WTC11 (cell line): ENCODE results near the gene NFKBIE. TPM values are rescaled to one million over a fixed set of nuclear protein-coding genes. Genes with fewer than 3 reads are reported as not detected.

ENCODE experiments used
- ATF3 ChIP-seq: sonication (generic); formaldehyde crosslinking; conservative IDR thresholded peaks from 2 replicates; pipeline ENCODE4 v1.8.1; 2022; ENCODE audit warnings: mild to moderate bottlenecking, missing genetic modification reagents
- CREM ChIP-seq: sonication (generic); formaldehyde crosslinking; IDR thresholded peaks from 2 replicates; pipeline ENCODE4 v1.8.1; 2022; ENCODE audit warnings: mild to moderate bottlenecking, missing genetic modification reagents, moderate library complexity
- ESRRA ChIP-seq: sonication (generic); formaldehyde crosslinking; IDR thresholded peaks from 2 replicates; pipeline ENCODE4 v1.8.1; 2022; ENCODE audit warnings: mild to moderate bottlenecking, missing genetic modification reagents, borderline replicate concordance
- FOXJ3 ChIP-seq: sonication (generic); formaldehyde crosslinking; IDR thresholded peaks from 2 replicates; pipeline ENCODE4 v1.9.0; 2021; ENCODE audit warnings: missing genetic modification reagents, mild to moderate bottlenecking, borderline replicate concordance
- FOXP1 ChIP-seq: sonication (generic); formaldehyde crosslinking; IDR thresholded peaks from 2 replicates; pipeline ENCODE4 v1.8.0; 2022; ENCODE audit warnings: missing genetic modification reagents, mild to moderate bottlenecking, moderate library complexity, borderline replicate concordance
- FOXP4 ChIP-seq: sonication (generic); formaldehyde crosslinking; IDR thresholded peaks from 2 replicates; pipeline ENCODE4 v1.8.0; 2022; ENCODE audit warnings: mild to moderate bottlenecking, missing genetic modification reagents
- GABPB1 ChIP-seq: sonication (generic); formaldehyde crosslinking; IDR thresholded peaks from 2 replicates; pipeline ENCODE4 v1.8.1; 2023; ENCODE audit warnings: mild to moderate bottlenecking, missing genetic modification reagents
- IRF1 ChIP-seq: sonication (generic); formaldehyde crosslinking; IDR thresholded peaks from 2 replicates; pipeline ENCODE4 v1.8.0; 2023; ENCODE audit warnings: missing genetic modification reagents
- IRF2 ChIP-seq: sonication (generic); formaldehyde crosslinking; IDR thresholded peaks from 2 replicates; pipeline ENCODE4 v1.8.0; 2022; ENCODE audit warnings: low read depth, missing genetic modification reagents, borderline replicate concordance
- MLX ChIP-seq: sonication (generic); formaldehyde crosslinking; IDR thresholded peaks from 2 replicates; pipeline ENCODE4 v1.8.1; 2023; ENCODE audit warnings: mild to moderate bottlenecking, missing genetic modification reagents, moderate library complexity
- MXD4 ChIP-seq: fragments of 250-450 bp; sonication (Bioruptor Pico); IDR thresholded peaks from 2 replicates; pipeline ENCODE4 v1.8.0; 2021; ENCODE audit warnings: mild to moderate bottlenecking, moderate library complexity, borderline replicate concordance
- NFE2L1 ChIP-seq: sonication (generic); formaldehyde crosslinking; IDR thresholded peaks from 2 replicates; pipeline ENCODE4 v1.8.1; 2023; ENCODE audit warnings: missing genetic modification reagents
- TP53 ChIP-seq: sonication (generic); formaldehyde crosslinking; IDR thresholded peaks from 2 replicates; pipeline ENCODE4 v1.8.1; 2023; ENCODE audit warnings: mild to moderate bottlenecking, missing genetic modification reagents
- USF2 ChIP-seq: sonication (generic); formaldehyde crosslinking; IDR thresholded peaks from 2 replicates; pipeline ENCODE4 v1.8.1; 2023; ENCODE audit warnings: mild to moderate bottlenecking, missing genetic modification reagents, moderate library complexity
- ZBTB43 ChIP-seq: sonication (generic); formaldehyde crosslinking; IDR thresholded peaks from 2 replicates; pipeline ENCODE4 v1.8.1; 2023; ENCODE audit warnings: mild to moderate bottlenecking, missing genetic modification reagents
- ZMAT4 ChIP-seq: fragments of 250-450 bp; sonication (Bioruptor Pico); IDR thresholded peaks from 2 replicates; pipeline ENCODE4 v1.9.0; 2021; ENCODE audit warnings: mild to moderate bottlenecking
- ZNF121 ChIP-seq: sonication (generic); formaldehyde crosslinking; IDR thresholded peaks from 2 replicates; pipeline ENCODE4 v1.8.0; 2023; ENCODE audit warnings: missing genetic modification reagents
- ZNF232 ChIP-seq: sonication (generic); formaldehyde crosslinking; IDR thresholded peaks from 2 replicates; pipeline ENCODE4 v1.8.0; 2022; ENCODE audit warnings: mild to moderate bottlenecking, missing genetic modification reagents
- ZNF281 ChIP-seq: sonication (generic); formaldehyde crosslinking; IDR thresholded peaks from 2 replicates; pipeline ENCODE4 v1.8.0; 2023; ENCODE audit warnings: mild to moderate bottlenecking, missing genetic modification reagents
- ZNF425 ChIP-seq: fragments of 250-450 bp; sonication (Bioruptor Pico); conservative IDR thresholded peaks from 2 replicates; pipeline ENCODE4 v1.9.0; 2021; ENCODE audit warnings: mild to moderate bottlenecking
- ZNF671 ChIP-seq: fragments of 250-450 bp; sonication (Bioruptor Pico); IDR thresholded peaks from 2 replicates; pipeline ENCODE4 v1.8.0; 2021; ENCODE audit warnings: mild to moderate bottlenecking
- total RNA-seq: library from RNA; stranded (reverse); gene quantifications from 3 replicates; pipeline ENCODE4 v1.2.3, GENCODE V29; 2021

Gene NFKBIE
- total RNA-seq, 1 experiment from 2014 or later, result 10.3 TPM

- TF ChIP-seq ZMAT4 (CRISPR knock-in tag) (no peak), ESRRA (CRISPR knock-in tag) (0 out of 2 replicates have a peak, but pooled peaks have one; percentile 45), FOXP1 (CRISPR knock-in tag) (no peak), GABPB1 (no peak; the same call in 1 of the 2 replicates), ZNF232 (CRISPR knock-in tag) (no peak), MXD4 (CRISPR knock-in tag) (no peak), FOXJ3 (no peak), TP53 (CRISPR knock-in tag) (no peak), USF2 (CRISPR knock-in tag) (no peak), NFE2L1 (CRISPR knock-in tag) (no peak; the same call in 1 of the 2 replicates), ZNF121 (CRISPR knock-in tag) (peak; percentile 82; the same call in 1 of the 2 replicates), ZNF425 (no peak), ZNF671 (CRISPR knock-in tag) (no peak), IRF2 (CRISPR knock-in tag) (no peak), ZNF281 (no peak), IRF1 (CRISPR knock-in tag) (no peak), FOXP4 (CRISPR knock-in tag) (peak; percentile 79; the same call in 1 of the 2 replicates), ATF3 (CRISPR knock-in tag) (no peak), MLX (CRISPR knock-in tag) (no peak), CREM (CRISPR knock-in tag) (no peak), ZBTB43 (CRISPR knock-in tag) (no peak)
Measured at GRCh38 chr6:44217332-44218143, 47.8 kb downstream of the NFKBIE start (continued).
